HUES48 (cell line): ENCODE data around the gene MMP13.
"Not testable (repeated sequence)": the region's sequence is repeated elsewhere in the genome, so short reads cannot be mapped to it uniquely, and the experiment has no call there.

Experiments used
- H3K27ac ChIP-seq: one replicate; pipeline ENCODE4 v1.7.0; 2013; ENCODE audit warnings: low read depth, low read length, inconsistent platforms
- H3K27me3 ChIP-seq: 2 replicates; pipeline ENCODE4 v1.6.1; 2013; ENCODE audit warnings: mild to moderate bottlenecking, low read length; ENCODE audit not compliant: control insufficient read depth, insufficient read depth
- H3K36me3 ChIP-seq: 2 replicates; pipeline ENCODE4 v1.6.1; 2013; ENCODE audit warnings: low read length; ENCODE audit not compliant: control insufficient read depth, insufficient read depth
- H3K4me1 ChIP-seq: 2 replicates; pipeline ENCODE4 v1.6.1; 2013; ENCODE audit warnings: mild to moderate bottlenecking, low read length; ENCODE audit not compliant: control insufficient read depth, insufficient read depth
- H3K4me3 ChIP-seq: 2 replicates; pipeline ENCODE4 v1.5.1; 2013; ENCODE audit warnings: mild to moderate bottlenecking, low read depth, low read length
- H3K9ac ChIP-seq: 2 replicates; pipeline ENCODE4 v1.6.1; 2013; ENCODE audit warnings: mild to moderate bottlenecking, low read depth, low read length, moderate library complexity
- H3K9me3 ChIP-seq: 2 replicates; pipeline ENCODE4 v1.6.1; 2013; ENCODE audit warnings: low read length; ENCODE audit not compliant: control insufficient read depth, insufficient read depth

The MMP13 gene

GRCh38 chr11:102955624-102956023 is at the start of gene MMP13:
Gene MMP13, minus strand, starts transcription at chr11:102955732. Its CDS starts 27 bp downstream, at chr11:102955705.
- H3K27ac ChIP-seq: no peak within 1 kb of the TSS
- H3K4me3 ChIP-seq: no peak within 1 kb of the TSS
- H3K9ac ChIP-seq: no peak within 1 kb of the TSS
- H3K4me1 ChIP-seq: no peaks in the 10 kb centered on the region
- no peaks in the 10 kb centered on the region for H3K9me3 ChIP-seq
- no peaks in the 10 kb centered on the region for H3K36me3 ChIP-seq
- H3K27me3 ChIP-seq: no peaks in the 10 kb centered on the region

GRCh38 chr11:103004234-103004633 is 48.7 kb upstream of the MMP13 start:
- H3K27me3 ChIP-seq, H3K36me3 ChIP-seq, H3K27ac ChIP-seq, H3K4me3 ChIP-seq, H3K4me1 ChIP-seq, H3K9me3 ChIP-seq, H3K9ac ChIP-seq: not testable (repeated sequence)

- no peaks in the 10 kb centered on the region for H3K27me3 ChIP-seq
- H3K9ac ChIP-seq: no peak overlapping the region
- no peak overlapping the region for H3K27ac ChIP-seq
- no peaks in the 10 kb centered on the region for H3K36me3 ChIP-seq
- H3K4me3 ChIP-seq: no peak overlapping the region
- no peaks in the 10 kb centered on the region for H3K9me3 ChIP-seq
- peaks cover 11% of the 10 kb centered on the region; the same call in 1 of the 2 replicates for H3K4me1 ChIP-seq
Measured at GRCh38 chr11:102994105-102994504, 38.6 kb upstream of the MMP13 start.

DNA sequence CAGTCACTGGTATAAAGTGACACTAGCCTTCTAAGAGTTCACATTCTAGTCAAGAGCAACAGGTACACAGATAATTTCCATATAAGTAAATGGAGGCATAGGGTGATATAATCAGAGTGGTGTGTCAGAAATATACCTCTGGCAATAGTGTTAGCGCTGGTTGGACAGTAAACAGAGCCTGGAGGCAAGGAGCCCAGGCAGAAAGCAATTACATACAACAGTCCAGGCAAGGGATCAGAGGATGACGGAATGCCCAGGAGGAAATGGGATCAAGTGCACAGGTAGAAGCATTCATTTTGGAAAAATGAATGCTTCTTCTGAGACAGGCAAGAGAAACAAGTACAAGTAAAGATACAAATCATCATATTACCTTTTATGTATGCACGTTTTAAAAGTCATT is 36.2 kb upstream of the MMP13 start:
- peaks cover 10% of the 10 kb centered on the region; the same call in 1 of the 2 replicates for H3K4me1 ChIP-seq
- H3K36me3 ChIP-seq: no peaks in the 10 kb centered on the region
- no peak overlapping the region for H3K4me3 ChIP-seq
- H3K9me3 ChIP-seq: no peaks in the 10 kb centered on the region
- H3K27me3 ChIP-seq: no peaks in the 10 kb centered on the region
- H3K27ac ChIP-seq: no peak overlapping the region
- H3K9ac ChIP-seq: no peak overlapping the region

GRCh38 chr11:102990145-102990544 is 34.6 kb upstream of the MMP13 start:
- no peak overlapping the region for H3K4me3 ChIP-seq
- H3K9me3 ChIP-seq: no peaks in the 10 kb centered on the region
- no peak overlapping the region for H3K27ac ChIP-seq
- no peaks in the 10 kb centered on the region for H3K36me3 ChIP-seq
- no peak overlapping the region for H3K9ac ChIP-seq
- H3K27me3 ChIP-seq: no peaks in the 10 kb centered on the region
- no peaks in the 10 kb centered on the region for H3K4me1 ChIP-seq

- H3K36me3 ChIP-seq: no peaks in the 10 kb centered on the region
- no peak overlapping the region for H3K27ac ChIP-seq
- H3K27me3 ChIP-seq: no peaks in the 10 kb centered on the region
Measured at GRCh38 chr11:102989379-102990047, 34.0 kb upstream of the MMP13 start.

DNA sequence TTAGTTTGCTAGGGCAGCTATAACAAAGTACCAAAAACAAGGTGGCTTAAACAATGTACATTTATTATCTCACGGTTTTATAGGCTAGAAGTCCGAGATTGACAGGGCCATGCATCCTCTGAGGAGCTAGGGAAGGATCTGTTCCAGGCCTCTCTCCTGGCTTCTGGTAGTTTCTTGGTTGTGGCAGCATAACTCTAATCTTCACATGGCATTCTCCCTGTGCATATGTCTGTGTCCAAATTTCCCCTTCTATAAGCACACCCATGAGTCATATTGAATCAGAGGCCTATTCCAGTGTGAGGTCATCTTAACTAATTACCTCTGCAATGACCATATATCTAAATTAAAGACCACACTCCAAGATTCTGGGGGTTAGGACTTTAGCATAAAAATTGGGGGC is 31.3 kb upstream of the MMP13 start:
- Histone ChIP-seq H3K4me3 (no peak overlapping the region), H3K27ac (no peak overlapping the region), H3K27me3 (no peaks in the 10 kb centered on the region), H3K9me3 (no peaks in the 10 kb centered on the region), H3K9ac (no peak overlapping the region), H3K36me3 (no peaks in the 10 kb centered on the region), H3K4me1 (peaks cover 4% of the 10 kb centered on the region)

More at GRCh38 chr11:102989379-102990047, 34.0 kb upstream of the MMP13 start:
- no peaks in the 10 kb centered on the region for H3K4me1 ChIP-seq
- H3K4me3 ChIP-seq: no peak overlapping the region
- no peaks in the 10 kb centered on the region for H3K9me3 ChIP-seq
- no peak overlapping the region for H3K9ac ChIP-seq

DNA sequence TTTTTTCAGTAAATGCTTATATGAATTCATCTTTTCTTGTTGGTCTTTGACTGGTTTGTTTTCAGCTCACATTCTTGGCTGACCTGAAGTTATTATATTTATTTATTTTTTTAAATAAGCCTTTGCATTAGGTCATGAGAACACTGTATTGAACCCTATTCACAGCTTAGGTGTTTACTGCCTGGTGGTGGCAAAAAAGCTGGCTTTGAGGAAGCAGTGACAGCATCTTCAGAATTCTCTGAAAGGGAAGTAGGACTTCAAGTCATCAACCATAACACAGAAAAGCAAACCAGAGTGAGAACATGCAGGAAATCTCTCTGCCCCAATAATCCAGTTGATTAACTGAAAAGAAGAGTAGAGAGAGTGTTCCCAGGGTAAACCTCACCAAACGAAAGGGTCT is 30.3 kb upstream of the MMP13 start:
- H3K27me3 ChIP-seq: no peaks in the 10 kb centered on the region
- H3K27ac ChIP-seq: no peak overlapping the region
- H3K36me3 ChIP-seq: no peaks in the 10 kb centered on the region
- H3K9me3 ChIP-seq: no peaks in the 10 kb centered on the region
- no peak overlapping the region for H3K4me3 ChIP-seq
- H3K9ac ChIP-seq: no peak overlapping the region
- H3K4me1 ChIP-seq: peaks cover 10% of the 10 kb centered on the region

GRCh38 chr11:102983486-102983885 is 28.0 kb upstream of the MMP13 start:
- H3K4me3 ChIP-seq: no peak overlapping the region
- no peaks in the 10 kb centered on the region for H3K36me3 ChIP-seq
- no peaks in the 10 kb centered on the region for H3K9me3 ChIP-seq
- peaks cover 10% of the 10 kb centered on the region for H3K4me1 ChIP-seq
- no peaks in the 10 kb centered on the region for H3K27me3 ChIP-seq
- H3K9ac ChIP-seq: no peak overlapping the region
- H3K27ac ChIP-seq: no peak overlapping the region

- Histone ChIP-seq H3K4me3 (no peak overlapping the region; the same call in 1 of the 2 replicates), H3K9ac (no peak overlapping the region), H3K36me3 (no peaks in the 10 kb centered on the region), H3K9me3 (no peaks in the 10 kb centered on the region), H3K27ac (peak overlapping the region; percentile 56), H3K4me1 (peaks cover 10% of the 10 kb centered on the region), H3K27me3 (no peaks in the 10 kb centered on the region)
Measured at GRCh38 chr11:102981324-102981910, 25.9 kb upstream of the MMP13 start.

DNA sequence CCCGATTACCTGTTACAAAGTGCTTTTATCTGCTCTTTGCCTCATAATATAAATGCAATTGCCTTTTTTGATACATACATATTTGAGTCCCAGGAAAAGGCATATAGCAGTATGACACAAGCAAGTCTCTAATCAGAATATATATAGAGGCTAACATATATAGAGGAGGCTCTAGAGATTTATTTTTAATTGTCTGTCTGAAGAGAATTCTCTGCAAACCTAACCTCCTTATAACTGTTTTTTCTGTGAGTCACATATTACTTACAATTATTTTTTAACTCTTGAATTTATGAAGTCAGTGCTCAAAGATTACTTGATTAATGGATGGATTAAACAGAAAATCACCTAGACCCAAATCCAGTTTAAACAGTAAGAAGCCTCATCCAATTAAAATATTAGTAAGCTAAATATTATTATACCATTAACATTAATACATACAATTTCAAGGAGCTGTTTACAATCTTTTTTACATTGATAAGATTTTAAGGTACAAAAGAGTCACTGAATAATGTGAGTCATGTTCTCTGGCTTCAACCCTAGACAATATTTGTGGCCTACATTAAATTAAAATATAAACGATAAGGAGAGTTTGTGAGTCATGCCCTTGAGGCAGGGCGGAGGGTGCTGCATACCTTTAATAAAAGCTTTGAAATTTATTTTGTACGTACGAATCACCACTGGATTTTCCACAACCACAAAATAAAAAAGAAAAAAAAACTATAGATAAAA is 19.2 kb upstream of the MMP13 start:
- Histone ChIP-seq H3K4me1 (peaks cover 5% of the 10 kb centered on the region; the same call in 1 of the 2 replicates), H3K27ac (no peak overlapping the region), H3K4me3 (no peak overlapping the region), H3K9ac (no peak overlapping the region), H3K36me3 (no peaks in the 10 kb centered on the region), H3K9me3 (no peaks in the 10 kb centered on the region), H3K27me3 (no peaks in the 10 kb centered on the region)
